Ishikawa (cell line): Measurements from ENCODE around the gene SLIT3.

Experiments used
- CREB1 ChIP-seq: IDR thresholded peaks from 2 replicates; pipeline ENCODE4 v1.6.1; 2012; ENCODE audit warnings: low read depth
- EGR1 ChIP-seq: IDR thresholded peaks from 2 replicates; pipeline ENCODE4 v1.6.1; 2012
- EP300 ChIP-seq: IDR thresholded peaks from 2 replicates; pipeline ENCODE4 v1.6.1; 2012; ENCODE audit warnings: borderline replicate concordance
- FOXM1 ChIP-seq: IDR thresholded peaks from 2 replicates; pipeline ENCODE4 v1.6.1; 2012; ENCODE audit warnings: low read depth, borderline replicate concordance
- MAX ChIP-seq: IDR thresholded peaks from 2 replicates; pipeline ENCODE4 v1.6.1; 2012
- NFIC ChIP-seq: IDR thresholded peaks from 2 replicates; pipeline ENCODE4 v1.6.1; 2012
- RAD21 ChIP-seq: IDR thresholded peaks from 2 replicates; pipeline ENCODE4 v1.6.1; 2012; ENCODE audit warnings: low read depth
- REST ChIP-seq: IDR thresholded peaks from 2 replicates; pipeline ENCODE4 v1.6.1; 2012; ENCODE audit warnings: low read depth, mild to moderate bottlenecking
- TAF1 ChIP-seq: IDR thresholded peaks from 2 replicates; pipeline ENCODE4 v1.6.1; 2012; ENCODE audit warnings: low read depth, mild to moderate bottlenecking
- TCF12 ChIP-seq: IDR thresholded peaks from 2 replicates; pipeline ENCODE4 v1.6.1; 2012; ENCODE audit warnings: low read depth
- TEAD4 ChIP-seq: IDR thresholded peaks from 2 replicates; pipeline ENCODE4 v1.6.1; 2012
- YY1 ChIP-seq: IDR thresholded peaks from 2 replicates; pipeline ENCODE4 v1.6.1; 2012; ENCODE audit warnings: low read depth
- ZBTB7A ChIP-seq: IDR thresholded peaks from 2 replicates; pipeline ENCODE4 v1.6.1; 2012; ENCODE audit warnings: low read depth

GRCh38 chr5:168860503-168860902 lies 440.4 kb downstream of the SLIT3 start:
- TF ChIP-seq NFIC (no peak), RAD21 (no peak), TAF1 (no peak), REST (no peak), CREB1 (no peak), FOXM1 (no peak), YY1 (no peak), EGR1 (no peak), ZBTB7A (no peak), EP300 (no peak), TCF12 (no peak), MAX (no peak), TEAD4 (no peak)
